ENCODE results near the gene PPP1R3G. TPM values are rescaled to one million over a fixed set of nuclear protein-coding genes. Genes with fewer than 3 reads are reported as not detected.
"Not testable (repeated sequence)": the region's sequence is repeated elsewhere in the genome, so short reads cannot be mapped to it uniquely, and the experiment has no call there.

The PPP1R3G gene
- total RNA-seq, 1 donor from 2014 or later = 0.41 TPM

DNA sequence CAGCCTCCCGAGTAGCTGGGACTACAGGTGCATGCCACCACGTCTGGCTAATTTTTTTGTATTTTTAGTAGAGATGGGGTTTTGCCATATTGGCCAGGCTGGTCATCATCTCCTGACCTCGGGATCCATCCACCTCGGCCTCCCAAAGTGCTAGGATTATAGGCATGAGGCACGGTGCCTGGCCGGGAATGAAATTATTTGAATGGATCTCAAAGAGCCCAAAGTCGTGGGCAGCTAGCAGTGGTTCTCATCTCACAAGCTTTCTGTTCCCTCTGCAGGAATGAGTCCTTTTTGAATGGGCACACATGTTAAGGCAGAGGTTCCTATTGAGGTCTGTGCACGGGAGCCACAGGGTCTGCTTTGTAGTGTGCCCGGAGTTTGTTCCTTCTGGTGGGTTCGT is 34.9 kb downstream of the PPP1R3G start:
- TF ChIP-seq, protein P1, sequence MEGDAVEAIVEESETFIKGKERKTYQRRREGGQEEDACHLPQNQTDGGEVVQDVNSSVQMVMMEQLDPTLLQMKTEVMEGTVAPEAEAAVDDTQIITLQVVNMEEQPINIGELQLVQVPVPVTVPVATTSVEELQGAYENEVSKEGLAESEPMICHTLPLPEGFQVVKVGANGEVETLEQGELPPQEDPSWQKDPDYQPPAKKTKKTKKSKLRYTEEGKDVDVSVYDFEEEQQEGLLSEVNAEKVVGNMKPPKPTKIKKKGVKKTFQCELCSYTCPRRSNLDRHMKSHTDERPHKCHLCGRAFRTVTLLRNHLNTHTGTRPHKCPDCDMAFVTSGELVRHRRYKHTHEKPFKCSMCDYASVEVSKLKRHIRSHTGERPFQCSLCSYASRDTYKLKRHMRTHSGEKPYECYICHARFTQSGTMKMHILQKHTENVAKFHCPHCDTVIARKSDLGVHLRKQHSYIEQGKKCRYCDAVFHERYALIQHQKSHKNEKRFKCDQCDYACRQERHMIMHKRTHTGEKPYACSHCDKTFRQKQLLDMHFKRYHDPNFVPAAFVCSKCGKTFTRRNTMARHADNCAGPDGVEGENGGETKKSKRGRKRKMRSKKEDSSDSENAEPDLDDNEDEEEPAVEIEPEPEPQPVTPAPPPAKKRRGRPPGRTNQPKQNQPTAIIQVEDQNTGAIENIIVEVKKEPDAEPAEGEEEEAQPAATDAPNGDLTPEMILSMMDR (IDR thresholded peaks at IDR 0.05) = no peak
- ATAC-seq = no peak

DNA sequence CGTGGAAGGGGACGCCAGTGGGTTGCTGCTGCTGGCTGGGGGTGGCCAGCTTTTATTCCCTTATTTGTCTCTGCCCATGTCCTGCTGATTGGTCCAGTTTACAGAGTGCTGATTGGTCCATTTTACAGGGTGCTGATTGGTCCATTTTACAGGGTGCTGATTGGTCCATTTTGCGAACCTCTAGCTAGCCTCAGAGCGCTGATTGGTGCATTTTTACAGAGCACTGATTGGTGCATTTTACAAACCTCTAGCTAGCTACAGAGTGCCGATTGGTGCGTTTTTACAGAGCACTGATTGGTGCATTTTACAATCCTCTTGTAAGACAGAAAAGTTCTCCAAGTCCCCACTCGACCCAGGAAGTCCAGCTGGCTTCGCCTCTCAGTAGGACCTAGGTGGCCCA is 35.4 kb downstream of the PPP1R3G start:
- H3K4me1 ChIP-seq; DNase-seq; ATAC-seq; intact Hi-C loops (cut with DNase I); H3K4me3 ChIP-seq; H3K9me3 ChIP-seq; H3K36me3 ChIP-seq; H3K27ac ChIP-seq; H3K27me3 ChIP-seq (ENCODE audit: low read depth): not testable (repeated sequence)

More for the DNA sequence above, 34.9 kb downstream of the PPP1R3G start:
- no peak overlapping the region for H3K4me3 ChIP-seq
- DNase-seq = no peak
- no peaks in the 10 kb centered on the region for H3K27me3 ChIP-seq (ENCODE audit: low read depth)
- H3K36me3 ChIP-seq = no peaks in the 10 kb centered on the region
- H3K9me3 ChIP-seq = no peaks in the 10 kb centered on the region
- intact Hi-C loops (cut with DNase I) = no loop called here
- no peaks in the 10 kb centered on the region for H3K4me1 ChIP-seq
- H3K27ac ChIP-seq = no peak overlapping the region

DNA sequence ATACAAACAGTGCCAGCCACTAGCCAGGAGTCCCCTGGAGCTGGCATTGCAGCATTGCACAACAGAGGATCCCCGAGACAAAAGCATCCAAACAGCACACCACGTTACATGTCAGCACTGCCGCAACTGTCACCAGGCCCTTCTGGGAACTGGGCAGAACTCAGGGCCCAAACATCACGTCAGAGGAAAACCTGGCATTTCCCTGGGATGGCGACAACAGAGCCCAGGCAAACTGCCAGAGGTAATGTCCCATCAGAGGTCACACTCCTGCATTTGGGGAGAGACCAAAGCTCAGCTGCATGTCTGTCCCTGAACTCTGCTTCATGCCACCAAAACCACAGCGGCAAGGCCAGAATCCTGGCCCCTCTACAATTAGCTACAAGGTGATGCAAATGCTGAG is 36.3 kb downstream of the PPP1R3G start:
- no peaks in the 10 kb centered on the region for H3K4me1 ChIP-seq
- no peaks in the 10 kb centered on the region for H3K9me3 ChIP-seq
- intact Hi-C loops (cut with DNase I) = no loop called here
- no peaks in the 10 kb centered on the region for H3K36me3 ChIP-seq
- H3K27ac ChIP-seq = no peak overlapping the region
- TF ChIP-seq, protein P1 (IDR thresholded peaks at IDR 0.05) = no peak
- no peaks in the 10 kb centered on the region for H3K27me3 ChIP-seq (ENCODE audit: low read depth)
- no peak overlapping the region for H3K4me3 ChIP-seq
- DNase-seq (no peak), ATAC-seq (no peak)

DNA sequence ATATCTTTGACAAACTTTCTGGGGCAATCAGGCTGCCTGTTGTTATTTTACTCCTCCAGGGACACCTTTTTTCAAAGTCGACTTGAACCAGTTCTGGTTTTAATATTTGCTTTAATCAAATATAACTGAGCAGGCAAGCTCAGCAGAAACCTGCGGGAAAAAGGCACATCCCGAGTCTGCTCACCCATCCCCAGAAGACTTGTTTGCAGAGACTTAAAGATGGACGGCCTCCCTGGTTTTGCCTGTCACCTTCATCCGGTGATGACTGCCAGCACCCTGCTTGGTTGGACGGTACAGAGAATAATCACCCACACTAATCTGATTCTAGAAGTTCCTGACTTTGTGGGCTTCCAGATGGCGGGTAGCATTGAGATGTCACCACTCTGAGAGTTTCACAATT is 36.8 kb downstream of the PPP1R3G start:
- intact Hi-C loops (cut with DNase I) = no loop called here
- no peak for ATAC-seq
- Histone ChIP-seq H3K27me3 (ENCODE audit: low read depth) (no peaks in the 10 kb centered on the region), H3K9me3 (no peaks in the 10 kb centered on the region), H3K36me3 (no peaks in the 10 kb centered on the region), H3K4me3 (no peak overlapping the region), H3K4me1 (no peaks in the 10 kb centered on the region), H3K27ac (no peak overlapping the region)
- TF ChIP-seq, protein P1 (IDR thresholded peaks at IDR 0.05) = no peak
- no peak for DNase-seq

DNA sequence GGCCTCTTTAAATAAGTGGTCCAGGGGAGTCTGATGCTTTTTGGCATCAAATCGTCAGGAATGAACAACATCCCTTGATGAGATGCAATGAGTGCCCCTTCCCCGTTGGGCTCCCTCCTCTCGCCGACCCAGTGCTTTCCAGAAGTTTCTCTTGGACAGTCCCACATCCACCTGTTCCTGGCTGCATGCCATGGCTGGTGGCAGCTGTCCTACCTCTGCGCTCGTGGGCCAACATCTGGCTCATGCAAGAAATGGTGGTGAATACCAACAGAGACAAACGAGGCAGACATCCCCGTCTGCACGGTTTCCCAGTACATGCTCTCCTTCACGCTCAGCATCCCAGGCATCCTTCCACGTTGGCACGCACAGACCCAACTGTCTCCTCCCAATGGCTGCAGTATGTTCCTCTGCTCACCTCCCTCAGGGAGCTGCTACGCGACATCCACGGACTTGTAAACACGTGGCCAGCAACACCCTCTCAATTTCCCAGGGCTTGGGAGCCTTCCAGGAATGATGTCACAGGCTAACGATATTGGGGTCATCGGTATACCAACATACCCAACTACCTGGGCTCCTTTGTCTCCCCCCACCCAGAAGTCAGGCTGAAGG is 37.5 kb downstream of the PPP1R3G start:
- Histone ChIP-seq H3K4me3 (no peak overlapping the region), H3K27ac (no peak overlapping the region), H3K27me3 (ENCODE audit: low read depth) (no peaks in the 10 kb centered on the region), H3K9me3 (no peaks in the 10 kb centered on the region), H3K4me1 (no peaks in the 10 kb centered on the region), H3K36me3 (no peaks in the 10 kb centered on the region)
- no peak for DNase-seq
- TF ChIP-seq, protein P1 (IDR thresholded peaks at IDR 0.05) = no peak
- intact Hi-C loops (cut with DNase I) = no loop called here
- no peak for ATAC-seq

DNA sequence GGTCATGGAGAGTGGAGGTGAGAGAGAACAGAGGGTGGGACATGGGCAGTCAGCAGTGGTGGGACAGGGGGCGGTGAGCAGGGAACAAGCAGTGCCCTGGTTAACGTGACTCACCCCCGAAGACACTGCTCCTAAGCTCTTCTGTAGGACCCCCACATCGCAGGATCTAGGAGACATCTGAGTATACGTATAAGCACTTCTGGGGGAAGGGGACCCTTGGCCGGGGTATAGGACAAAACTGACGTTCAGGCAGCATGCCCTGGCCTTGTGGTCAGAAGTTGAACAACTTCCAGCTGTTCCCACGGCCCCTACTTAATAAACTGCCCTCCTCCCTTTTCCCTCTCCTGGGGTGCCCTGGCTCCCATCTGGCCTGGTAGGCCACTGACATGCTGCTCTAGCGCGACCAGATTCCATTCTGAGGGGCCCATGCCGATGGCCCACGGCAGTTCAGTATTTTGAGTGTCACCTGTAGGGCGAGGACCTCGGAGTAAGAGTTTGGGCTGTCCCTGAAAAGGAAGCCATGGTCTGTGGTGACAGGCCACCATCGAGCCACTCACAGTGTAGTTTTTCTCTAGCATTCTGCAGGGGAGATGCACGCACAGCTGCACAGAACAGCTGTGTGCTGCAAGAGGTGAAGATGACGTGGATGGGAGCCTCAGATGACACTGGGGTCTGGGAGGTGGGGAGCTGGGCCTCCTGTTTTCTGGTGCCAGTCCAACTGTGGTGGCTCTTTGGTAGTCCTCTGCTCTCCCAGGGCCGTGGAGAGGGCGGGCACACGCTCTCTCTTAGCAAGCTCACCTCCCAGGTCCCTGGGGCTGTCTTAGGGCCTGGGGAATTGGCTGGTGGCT is 38.4 kb downstream of the PPP1R3G start:
- no peaks in the 10 kb centered on the region for H3K9me3 ChIP-seq
- H3K4me1 ChIP-seq = no peaks in the 10 kb centered on the region
- DNase-seq (no peak), ATAC-seq (no peak)
- TF ChIP-seq, protein P1 (IDR thresholded peaks at IDR 0.05) = no peak
- intact Hi-C loops (cut with DNase I) = no loop called here
- no peak overlapping the region for H3K27ac ChIP-seq
- H3K4me3 ChIP-seq = no peak overlapping the region
- H3K36me3 ChIP-seq = no peaks in the 10 kb centered on the region
- H3K27me3 ChIP-seq (ENCODE audit: low read depth) = no peaks in the 10 kb centered on the region
